HG02798 (cell line): ENCODE results near the gene STK25.
"Not testable (repeated sequence)": the region's sequence is repeated elsewhere in the genome, so short reads cannot be mapped to it uniquely, and the experiment has no call there.

Experiments used
- ATAC-seq: cut with Tn5 transposase; IDR thresholded peaks from one replicate; pipeline ENCODE4 v1.9.1; 2021; ENCODE audit warnings: mild to moderate bottlenecking; ENCODE audit not compliant: unreplicated experiment, poor library complexity

Gene STK25

DNA sequence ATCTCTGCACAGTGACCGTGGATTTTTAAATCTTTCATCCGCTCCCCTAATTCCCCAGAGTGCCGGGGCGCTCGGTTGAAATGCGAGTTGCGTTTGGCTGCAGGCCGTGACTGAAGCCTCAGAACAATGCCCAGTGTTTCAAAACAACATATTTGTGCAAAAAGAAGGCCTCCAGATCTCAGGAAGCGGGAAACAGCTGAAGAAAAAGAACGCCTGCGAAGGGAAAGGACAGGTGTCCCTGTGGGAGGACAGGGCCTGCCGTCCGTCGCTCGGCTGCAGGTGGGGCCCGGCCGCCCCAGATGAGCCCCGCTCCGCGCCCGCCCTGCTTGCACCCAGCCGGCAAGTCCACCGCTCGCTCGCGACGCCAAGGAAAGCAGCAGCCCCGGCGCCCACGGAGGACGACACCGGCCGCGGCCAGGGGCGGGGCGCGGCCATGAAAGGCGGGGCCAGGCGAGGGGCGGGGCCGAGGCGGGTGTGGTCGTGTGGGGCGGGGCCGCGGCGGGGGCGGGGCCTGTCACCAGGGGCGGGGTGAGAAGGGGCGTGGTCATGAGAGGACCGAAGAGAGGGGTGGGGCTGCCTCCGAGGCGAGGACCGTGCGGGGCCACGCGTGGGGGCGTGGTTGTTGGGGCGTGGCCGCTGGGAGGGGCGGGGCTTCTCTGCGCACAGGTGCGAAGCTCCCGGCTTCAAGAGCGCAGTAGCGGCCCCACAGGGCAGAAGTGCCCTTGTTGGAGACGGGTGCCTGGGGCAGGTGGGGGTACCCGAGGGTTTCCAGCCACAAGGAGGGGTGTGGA, 32.6 kb upstream of the STK25 start:
- ATAC-seq: no peak

DNA sequence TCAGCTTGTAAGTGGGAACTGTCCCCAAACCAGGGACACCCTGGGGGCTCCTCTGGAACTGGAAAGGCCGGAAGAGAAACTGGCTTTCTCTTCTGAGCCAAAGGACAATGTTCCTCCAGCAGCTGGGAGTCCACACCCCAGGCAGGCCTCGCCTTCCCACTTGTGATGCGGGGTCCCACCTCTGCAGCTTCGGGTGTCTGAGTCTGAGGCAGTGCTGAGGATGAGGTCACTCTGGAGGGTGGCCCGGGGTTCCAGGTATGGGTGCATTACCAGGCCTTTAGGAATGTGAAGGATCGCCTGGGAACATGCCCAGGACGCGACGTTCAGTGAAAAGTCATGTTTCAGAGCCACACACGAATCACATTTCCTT, 32.0 kb upstream of the STK25 start:
- ATAC-seq: no peak

DNA sequence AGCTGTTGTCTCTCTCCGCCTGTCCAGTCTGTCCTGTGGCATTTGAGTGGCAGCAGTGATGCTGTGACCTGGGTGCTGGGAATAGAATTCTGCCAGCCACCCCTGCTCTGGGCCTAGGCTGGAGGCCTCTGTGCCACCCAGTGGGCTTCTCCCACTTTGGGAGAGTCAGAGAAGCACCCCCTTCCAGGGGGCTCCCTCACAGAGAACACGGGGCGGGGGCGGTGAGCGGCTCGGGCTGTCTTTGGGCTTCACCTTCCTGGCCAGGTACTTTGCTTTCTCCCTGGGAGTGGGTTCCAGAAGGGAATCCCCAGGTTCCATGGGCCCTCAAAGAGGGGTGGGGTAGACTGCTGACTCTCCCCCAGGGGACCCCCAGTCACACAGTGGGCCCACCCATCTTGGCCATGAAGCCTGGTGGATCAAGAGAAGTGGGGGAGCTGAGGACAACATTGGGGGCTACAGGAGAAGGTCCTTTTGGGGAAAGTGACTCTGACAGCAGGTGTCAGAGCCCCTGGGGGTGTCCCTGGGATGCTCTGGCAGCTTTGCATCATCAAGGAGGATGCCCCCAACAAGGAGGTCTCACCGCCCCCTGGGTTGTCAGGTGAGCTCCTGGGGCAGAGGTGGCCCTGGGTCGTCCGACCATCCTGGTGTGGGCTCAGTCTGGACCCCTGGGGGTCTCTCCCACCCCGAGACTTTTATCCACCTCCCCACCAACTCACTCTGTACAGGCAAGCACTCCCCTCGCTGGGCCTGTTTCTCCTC, 31.4 kb upstream of the STK25 start:
- no peak for ATAC-seq

DNA sequence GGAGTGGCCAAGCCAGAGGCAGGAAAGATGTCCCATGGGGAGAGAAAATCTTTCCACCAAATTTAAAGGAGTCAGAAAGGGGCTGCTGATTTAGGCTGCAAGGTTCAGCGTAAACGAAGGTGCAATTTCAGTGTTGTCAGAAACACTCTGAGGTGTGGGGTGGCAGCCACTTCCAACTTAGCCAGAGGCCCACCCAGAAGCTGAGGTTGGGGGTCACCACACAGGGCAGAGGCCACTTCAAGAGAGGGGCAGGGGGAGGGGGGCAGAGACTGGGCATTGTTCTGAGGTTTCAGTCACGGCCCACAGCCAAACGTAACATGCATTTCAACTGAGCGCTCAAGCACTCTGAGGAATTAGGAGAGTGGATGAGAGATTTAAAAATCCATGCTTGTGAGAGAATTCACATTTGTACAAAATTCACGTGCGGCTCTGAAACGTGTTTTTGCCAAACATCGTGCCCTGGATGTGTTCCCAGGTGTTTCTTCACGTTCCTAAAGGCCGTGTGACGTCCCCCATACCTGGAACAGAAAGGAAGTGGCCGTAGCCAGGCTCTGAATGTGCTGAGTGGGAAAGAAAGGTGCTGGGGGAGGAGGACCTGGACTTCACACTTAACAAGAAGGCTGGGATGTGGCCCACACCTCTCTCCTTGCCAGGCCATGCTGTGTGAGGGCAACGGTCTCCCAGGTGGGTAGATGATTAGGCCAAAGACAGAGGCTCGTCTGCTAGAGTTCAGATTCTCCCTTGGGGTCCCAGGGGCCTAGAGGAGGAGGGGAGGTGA, 30.6 kb upstream of the STK25 start:
- ATAC-seq: no peak

DNA sequence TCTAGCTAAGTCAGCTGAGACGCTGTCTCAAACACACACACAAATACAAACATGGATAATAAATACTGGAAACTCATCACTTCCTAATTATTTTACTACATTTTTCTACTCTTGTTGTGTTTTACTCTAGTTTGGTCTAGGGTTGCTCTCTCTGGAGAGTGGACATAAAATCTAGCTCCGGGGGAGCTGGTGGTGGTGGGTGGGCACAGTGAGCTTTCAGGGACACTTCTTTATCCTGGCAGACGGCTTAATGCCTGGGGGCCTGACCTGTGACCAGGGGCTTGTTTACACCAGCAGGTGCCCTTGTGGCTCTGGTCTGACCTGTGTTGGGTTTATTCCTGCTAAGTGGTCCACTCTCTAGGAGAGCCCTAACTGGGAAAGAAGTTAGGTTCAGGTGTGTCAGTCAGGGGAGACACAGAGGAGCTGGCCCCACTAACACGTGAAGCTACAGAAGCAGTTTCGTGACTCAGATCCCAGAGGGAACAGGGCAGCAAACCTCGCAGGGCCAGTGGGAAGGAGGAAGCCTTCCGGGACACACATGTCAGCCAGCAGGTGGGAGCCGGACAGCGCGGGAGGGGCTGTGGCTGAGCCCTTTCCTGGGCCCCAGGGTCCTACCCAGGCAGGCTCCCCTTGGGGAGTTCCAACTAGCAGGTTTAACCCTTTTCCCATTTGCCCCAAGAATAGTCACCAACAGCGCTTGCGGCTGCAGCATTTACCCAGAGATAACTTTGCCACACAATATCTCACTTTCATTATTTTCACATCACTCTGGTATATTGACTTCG, 27.7 kb upstream of the STK25 start:
- ATAC-seq: no peak

DNA sequence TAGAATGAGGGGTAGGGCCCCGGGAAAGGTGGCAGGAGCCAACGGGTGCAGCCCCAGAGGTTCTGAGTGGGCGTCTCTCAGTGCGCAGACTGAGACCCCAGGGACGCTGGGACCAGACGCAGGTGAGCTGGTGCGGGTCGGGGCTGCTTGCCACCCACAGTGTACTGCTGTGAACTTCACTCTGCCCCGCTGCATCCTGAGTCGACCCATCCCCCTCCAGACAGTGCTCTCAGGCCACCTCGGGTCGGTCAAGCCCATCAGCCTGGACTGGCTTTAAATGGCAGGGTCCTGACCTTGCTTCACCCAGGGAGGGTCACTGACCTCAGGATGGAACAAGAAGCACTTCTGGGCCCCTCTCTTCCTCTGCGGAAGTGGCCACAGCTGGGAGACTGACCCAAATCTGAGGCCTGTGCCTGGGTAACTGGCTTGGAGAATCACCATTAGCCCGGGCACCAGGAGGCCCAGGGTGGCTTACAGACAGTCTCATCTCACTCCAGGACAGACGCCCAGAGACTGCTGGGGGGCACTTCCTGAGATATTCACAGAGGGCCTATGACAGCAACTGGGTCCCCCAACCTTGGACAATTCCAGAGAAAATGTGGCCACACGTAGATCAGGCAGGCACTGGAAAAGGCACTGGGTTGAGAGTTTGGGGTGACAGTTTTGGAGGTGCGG, 26.5 kb upstream of the STK25 start:
- no peak for ATAC-seq

DNA sequence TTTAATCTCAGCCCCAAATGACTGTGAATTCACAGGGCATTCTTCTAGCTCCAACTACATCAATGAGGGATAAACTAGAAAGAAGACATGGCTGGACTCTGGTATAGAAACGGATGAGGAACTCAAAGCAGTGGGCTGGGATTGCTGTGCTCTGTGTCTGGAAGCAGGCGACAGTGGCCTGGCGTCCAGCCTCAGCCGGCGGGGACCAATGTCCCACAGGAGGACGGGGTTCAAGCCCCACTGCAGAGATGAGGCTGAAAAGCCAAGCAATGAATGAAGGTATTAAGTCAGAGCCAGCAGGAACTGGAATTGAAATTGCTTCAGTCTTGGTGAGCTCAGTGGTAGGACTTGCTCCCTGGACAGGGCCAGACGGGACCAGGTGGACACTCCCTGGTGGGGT, 25.9 kb upstream of the STK25 start:
- no peak for ATAC-seq

DNA sequence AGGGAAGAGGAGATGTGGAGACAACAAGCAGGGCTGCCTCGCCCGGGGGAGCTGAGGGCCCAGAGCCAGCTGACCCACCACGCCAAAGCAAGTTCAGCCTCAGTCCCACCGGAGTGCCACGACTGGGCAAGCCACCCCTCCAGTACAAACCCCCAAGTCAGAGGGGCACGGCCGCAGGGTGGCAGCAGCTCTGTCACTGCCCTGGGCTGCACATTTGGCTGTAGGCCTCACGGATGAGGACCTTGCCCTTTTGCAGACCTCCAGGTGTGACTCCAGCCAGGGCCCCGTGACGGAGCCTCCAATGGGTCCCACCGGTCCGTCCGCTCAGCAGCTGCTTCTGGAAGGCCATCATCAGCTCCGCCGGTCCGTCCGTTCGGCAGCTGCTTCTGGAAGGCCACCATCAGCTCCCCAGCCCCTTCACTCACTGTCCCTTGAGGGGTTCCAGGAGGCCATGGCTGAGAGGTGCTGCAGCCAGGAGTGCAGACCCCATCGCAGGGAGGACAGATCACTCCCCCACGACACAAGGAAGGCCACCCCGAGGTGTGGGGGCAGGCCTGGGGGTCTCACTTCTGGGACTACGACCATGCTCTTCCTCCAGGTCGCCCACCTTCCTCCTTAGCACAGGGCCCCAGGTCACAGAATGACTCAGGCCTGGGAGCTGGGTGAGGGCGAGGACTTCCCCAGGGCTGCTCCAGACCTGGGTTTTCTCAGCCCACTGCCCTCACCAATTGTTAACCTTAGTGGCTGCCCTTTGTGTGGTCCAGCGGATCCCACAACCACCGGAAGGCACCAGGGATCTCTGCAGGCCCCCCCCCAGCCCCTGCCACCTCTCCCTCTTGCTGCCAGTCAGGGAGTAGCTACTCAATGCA, 24.6 kb upstream of the STK25 start:
- no peak for ATAC-seq

DNA sequence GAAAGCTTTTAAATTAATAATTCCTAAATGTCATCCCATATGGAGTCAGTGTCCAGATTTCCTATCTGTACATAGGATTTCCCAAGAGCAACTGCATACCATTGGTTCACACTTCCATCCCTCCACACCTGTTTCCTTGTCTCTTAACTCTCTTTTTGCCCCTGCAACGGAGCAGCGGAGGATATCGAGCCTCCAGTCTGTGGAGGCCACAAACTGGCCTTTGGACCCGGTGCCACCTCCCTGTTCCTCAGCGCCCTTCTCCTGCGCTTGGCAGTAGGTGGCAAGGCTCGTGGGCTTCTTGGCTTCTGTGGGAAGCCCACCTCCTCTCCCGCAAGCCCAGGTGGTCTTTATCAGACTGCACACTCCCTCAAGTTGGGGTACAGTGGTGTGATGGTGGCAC, 23.8 kb upstream of the STK25 start:
- no peak for ATAC-seq

DNA sequence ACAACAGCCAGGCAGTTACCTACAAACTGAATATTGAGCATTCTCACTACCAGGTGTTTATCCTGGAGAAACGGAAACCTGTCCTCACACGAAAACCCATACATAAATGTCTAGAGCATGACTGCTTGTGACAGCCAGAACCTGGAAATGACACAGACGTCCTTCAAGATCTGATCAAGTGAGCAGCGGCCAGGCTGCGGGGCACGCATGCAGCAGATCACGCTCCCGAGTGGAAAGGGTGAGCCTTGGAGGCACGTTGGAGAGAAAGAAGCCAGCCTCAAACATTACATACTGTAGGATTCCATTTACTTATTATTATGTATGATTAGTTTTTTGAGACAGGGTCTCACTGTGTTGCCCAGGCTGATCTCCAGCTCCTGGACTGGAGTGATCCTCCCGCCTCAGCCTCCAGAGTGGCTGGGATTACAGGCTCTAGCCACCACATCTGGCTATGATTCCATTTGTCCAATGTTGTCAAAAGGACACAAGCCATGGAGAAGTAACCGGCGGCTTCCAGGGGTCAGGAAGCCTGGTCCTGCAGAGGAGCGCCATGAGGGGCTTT, 22.9 kb upstream of the STK25 start:
- ATAC-seq: no peak

DNA sequence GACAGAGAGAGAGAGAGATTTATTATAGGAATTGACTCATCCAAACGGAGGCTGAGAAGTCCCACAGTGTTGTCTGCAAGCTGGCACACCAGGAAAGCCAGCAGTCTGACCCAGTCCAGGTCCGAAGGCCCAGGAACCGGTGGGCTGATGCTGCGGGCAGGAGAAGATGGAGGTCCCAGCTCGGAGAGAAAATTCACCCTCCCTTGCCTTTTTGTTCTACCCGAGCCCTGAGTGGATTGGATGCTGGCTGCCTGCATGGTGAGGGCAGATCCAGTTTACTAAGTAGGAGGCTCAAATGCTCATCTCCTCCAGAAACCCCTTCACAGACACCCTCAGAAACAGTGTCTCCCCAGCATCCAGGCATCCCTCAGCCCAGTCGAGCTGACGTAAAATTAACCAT, 22.2 kb upstream of the STK25 start:
- no peak for ATAC-seq

DNA sequence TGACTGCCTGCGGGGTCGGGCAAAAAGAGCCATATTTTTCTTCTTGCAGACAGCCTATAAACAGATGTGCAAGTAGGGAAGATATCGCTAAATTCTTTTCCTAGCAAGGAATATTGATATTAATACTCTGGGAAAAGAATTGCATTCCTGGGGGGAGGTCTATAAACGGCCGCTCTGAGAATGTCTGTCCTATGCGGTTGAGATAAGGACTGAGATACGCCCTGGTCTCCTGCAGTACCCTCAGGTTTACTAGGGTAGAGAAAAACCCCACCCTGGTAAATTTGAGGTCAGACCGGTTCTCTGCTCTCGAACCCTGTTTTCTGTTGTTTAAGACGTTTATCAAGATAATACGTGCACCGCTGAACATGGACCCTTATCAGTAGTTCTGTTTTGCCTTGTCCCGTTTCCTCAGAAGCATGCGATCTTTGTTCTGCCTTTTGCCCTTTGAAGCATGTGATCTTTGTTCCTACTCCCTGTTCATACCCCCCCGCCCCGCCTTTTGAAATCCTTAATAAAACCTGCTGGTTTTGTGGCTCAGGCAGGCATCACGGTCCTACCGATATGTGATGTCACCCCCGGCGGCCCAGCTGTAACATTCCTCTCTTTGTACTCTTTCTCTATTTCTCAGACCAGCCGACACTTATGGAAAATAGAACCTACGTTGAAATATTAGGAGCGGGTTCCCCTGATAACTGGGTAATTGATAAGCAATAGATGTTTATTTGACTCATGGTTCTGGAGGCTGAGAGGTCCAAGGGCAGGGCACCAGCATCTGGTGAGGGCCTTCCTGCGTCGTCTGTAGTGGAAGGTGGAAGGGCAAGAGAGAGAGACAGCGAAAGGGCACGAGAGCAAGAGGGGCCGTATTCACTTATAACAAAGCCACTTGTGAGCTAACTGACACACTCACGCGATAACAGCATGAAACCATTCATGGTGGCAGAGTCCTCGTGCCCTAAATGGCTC, 17.7 kb upstream of the STK25 start:
- not testable (repeated sequence) for ATAC-seq

DNA sequence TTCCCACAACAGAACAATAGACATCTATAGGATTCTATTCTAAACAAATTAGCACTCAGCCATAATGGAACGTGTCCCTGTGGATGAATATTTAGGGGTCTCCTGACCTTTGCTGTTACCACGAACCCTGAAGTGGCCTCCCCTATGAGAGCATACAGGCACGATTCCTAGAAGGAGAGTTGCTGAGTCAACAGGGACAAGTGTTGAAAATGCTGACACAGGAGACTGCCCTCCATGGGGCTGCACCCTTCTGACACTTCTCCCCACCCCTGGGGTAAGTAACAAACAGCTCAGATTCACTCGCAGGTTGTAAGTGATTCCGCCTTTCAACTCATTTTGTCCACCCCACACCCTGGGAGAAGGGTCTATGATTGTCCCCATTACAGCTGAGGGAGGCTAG, 14.1 kb upstream of the STK25 start:
- no peak for ATAC-seq

DNA sequence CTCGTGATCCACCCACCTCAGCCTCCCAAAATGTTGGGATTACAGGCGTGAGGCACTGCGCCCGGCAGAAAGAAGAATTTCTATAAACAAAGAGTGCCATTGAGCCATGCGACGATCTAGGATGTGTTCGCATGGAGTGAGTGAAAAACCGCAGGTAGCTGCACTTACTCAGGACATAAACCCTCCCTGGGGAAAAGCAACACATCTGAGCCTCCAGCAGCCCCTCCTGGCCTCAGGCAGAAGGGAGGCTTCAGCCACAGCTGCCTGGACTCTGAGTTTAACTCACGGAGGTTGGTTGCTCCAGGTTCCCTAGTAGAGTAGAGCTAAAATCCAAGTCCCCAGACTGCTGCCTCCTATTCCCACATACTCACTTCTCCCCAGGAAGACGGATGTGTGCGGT, 11.3 kb upstream of the STK25 start:
- ATAC-seq: no peak

DNA sequence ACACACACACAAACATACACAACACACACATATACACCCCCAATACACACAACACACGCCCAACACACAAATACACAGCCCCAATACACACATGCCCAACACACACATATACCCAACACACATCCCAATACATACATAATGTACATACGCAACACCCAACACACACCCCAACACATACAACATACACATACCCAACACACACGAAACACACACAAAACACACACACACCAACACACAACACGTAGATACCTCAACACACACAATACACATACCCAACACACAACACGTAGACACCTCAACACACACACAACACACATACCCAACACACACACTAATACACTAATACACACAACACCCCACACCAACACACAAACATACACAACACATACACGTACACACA, 8.9 kb upstream of the STK25 start:
- no peak for ATAC-seq

DNA sequence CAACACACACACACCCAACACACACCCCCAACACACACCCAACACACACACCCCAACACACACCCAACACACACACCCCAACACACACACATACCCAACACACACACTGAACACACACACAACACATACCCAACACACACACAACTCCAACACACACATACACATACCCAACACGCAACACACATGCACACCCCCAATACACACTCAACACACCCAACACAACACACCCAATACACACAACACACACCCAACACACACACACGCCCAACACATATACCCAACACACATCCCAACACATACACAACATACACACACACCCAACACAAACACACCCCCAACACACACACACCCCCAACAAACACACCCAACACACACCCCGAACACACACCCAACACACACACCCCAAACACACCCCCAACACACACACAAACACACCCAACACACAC, 8.2 kb upstream of the STK25 start:
- ATAC-seq: no peak

DNA sequence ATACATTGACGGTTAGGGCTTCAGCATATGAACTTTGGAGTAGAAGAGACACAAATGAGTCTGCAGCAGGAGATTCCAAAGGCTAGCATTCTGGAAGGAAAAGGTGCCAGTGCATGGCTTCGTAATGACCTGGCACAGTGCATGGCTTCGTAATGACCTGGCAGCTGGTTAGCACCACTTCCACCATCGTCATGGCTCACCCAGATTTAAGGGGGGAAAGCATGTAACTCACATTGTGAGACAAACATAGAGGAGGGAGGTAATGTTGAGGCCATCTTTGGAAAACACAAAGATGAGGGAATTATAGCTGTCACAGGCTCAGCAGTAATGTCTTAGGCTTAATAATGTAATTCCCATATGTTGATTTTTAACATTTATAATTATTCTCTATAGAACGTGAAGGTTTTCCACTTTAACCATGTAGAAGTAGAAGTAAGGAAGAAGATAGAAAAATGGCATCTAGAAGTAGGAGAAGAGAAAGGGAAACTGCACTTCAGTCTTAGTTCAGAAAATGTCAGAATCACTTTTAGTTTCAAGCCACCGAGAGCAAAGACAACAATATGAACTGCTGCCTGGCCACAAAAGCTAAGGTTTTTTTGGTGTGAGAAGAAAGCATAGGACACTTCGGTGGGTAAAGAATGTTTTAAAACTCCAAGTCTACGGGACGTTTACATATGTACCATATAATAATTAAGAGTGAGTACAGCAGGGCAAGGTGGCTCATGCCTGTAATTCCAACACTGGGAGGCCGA, 6.8 kb upstream of the STK25 start:
- ATAC-seq: peak; percentile 52
